Measurements from ENCODE around the gene VSTM4. TPM values are rescaled to one million over a fixed set of nuclear protein-coding genes. Genes with fewer than 3 reads are reported as not detected.

The VSTM4 gene
- total RNA-seq, 2 experiments from 2014 or later, result not detected

DNA sequence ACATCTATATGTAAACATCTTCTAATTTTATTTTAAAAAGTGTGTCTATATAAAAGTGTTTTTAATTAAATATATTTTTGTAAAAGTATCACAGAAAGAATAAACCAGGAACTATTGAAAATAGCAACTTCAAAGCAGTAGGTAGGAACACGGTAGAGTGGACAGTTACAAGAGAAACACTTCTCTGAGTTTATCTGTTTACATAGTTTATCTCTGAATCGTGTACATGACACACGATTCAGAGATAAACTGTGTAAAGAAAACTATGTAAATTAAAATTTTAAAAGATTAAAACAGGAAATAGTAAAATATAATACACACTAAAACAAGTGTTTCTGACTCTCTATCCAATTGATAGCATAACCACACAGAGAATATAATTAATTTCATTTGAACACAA lies 43.6 kb upstream of the VSTM4 start:
- H3K4me1 ChIP-seq (ENCODE audit: insufficient read depth, low read length, poor library complexity, severe bottlenecking), result peaks cover 8% of the 10 kb centered on the region
- no TSS peak for BruUV-seq (replicated peaks)
- POLR2A ChIA-PET, result no interaction called here
- no peaks in the 10 kb centered on the region for H3K36me3 ChIP-seq (ENCODE audit: insufficient read depth, low read length)
- H2AFZ ChIP-seq (ENCODE audit: low read length), result no peak overlapping the region
- no peak for DNase-seq (ENCODE audit: low spot score)
- no peak overlapping the region for H3K4me2 ChIP-seq (ENCODE audit: low read length)
- TF ChIP-seq EZH2phosphoT487 (IDR thresholded peaks at IDR 0.05; ENCODE audit: borderline replicate concordance, low read depth, low read length), result no peak
- TF ChIP-seq, protein P1, sequence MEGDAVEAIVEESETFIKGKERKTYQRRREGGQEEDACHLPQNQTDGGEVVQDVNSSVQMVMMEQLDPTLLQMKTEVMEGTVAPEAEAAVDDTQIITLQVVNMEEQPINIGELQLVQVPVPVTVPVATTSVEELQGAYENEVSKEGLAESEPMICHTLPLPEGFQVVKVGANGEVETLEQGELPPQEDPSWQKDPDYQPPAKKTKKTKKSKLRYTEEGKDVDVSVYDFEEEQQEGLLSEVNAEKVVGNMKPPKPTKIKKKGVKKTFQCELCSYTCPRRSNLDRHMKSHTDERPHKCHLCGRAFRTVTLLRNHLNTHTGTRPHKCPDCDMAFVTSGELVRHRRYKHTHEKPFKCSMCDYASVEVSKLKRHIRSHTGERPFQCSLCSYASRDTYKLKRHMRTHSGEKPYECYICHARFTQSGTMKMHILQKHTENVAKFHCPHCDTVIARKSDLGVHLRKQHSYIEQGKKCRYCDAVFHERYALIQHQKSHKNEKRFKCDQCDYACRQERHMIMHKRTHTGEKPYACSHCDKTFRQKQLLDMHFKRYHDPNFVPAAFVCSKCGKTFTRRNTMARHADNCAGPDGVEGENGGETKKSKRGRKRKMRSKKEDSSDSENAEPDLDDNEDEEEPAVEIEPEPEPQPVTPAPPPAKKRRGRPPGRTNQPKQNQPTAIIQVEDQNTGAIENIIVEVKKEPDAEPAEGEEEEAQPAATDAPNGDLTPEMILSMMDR (conservative IDR thresholded peaks at IDR 0.05; ENCODE audit: low read length), result no peak
- no peaks in the 10 kb centered on the region for H3K9me3 ChIP-seq (ENCODE audit: low read length)
- no peak overlapping the region for H3K27ac ChIP-seq (ENCODE audit: low read depth, low read length, poor library complexity, severe bottlenecking)
- H3K9me2 ChIP-seq (ENCODE audit: insufficient read depth, low read length), result no peaks in the 10 kb centered on the region
- no peaks in the 10 kb centered on the region for H4K20me1 ChIP-seq (ENCODE audit: insufficient read depth, low read length)
- H3K79me2 ChIP-seq (ENCODE audit: insufficient read depth, low read depth, low read length), result no peaks in the 10 kb centered on the region
- H3K4me3 ChIP-seq (ENCODE audit: low read depth, low read length, poor library complexity, severe bottlenecking), result no peak overlapping the region
- intact Hi-C loops (cut with micrococcal nuclease; ENCODE audit: unreplicated experiment), result no loop called here
- CTCF ChIA-PET (ENCODE audit: unreplicated experiment), result no interaction called here

DNA sequence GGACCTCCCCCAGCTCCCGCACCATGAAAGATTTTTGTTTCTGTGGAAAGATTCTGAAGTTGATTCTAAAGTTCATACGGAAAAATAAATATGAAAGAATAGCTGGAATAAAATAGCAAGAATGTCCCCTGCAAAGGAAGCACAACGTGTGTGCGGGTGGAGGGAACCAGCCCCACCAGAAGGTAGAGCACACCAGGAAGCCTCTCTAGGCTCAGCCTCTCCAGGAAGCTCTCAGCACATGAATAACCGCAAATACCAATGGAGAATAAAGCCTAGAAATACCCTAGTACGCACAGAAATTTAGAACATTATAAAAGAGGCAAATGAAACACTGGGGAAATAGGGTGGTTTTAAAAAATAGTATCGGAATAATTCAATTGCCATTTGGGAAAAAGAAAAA lies 43.1 kb upstream of the VSTM4 start:
- intact Hi-C loops (cut with micrococcal nuclease; ENCODE audit: unreplicated experiment), result no loop called here
- no peaks in the 10 kb centered on the region for H3K9me2 ChIP-seq (ENCODE audit: insufficient read depth, low read length)
- no peaks in the 10 kb centered on the region for H3K9me3 ChIP-seq (ENCODE audit: low read length)
- H3K27ac ChIP-seq (ENCODE audit: low read depth, low read length, poor library complexity, severe bottlenecking), result no peak overlapping the region
- no peaks in the 10 kb centered on the region for H3K36me3 ChIP-seq (ENCODE audit: insufficient read depth, low read length)
- TF ChIP-seq EZH2phosphoT487 (IDR thresholded peaks at IDR 0.05; ENCODE audit: borderline replicate concordance, low read depth, low read length), result no peak
- TF ChIP-seq, protein P1 (conservative IDR thresholded peaks at IDR 0.05; ENCODE audit: low read length), result no peak
- H3K4me2 ChIP-seq (ENCODE audit: low read length), result no peak overlapping the region
- H4K20me1 ChIP-seq (ENCODE audit: insufficient read depth, low read length), result no peaks in the 10 kb centered on the region
- ChIA-PET CTCF (ENCODE audit: unreplicated experiment) (no interaction called here), POLR2A (no interaction called here)
- no TSS peak for BruUV-seq (replicated peaks)
- no peak overlapping the region for H2AFZ ChIP-seq (ENCODE audit: low read length)
- peaks cover 7% of the 10 kb centered on the region for H3K4me1 ChIP-seq (ENCODE audit: insufficient read depth, low read length, poor library complexity, severe bottlenecking)
- H3K79me2 ChIP-seq (ENCODE audit: insufficient read depth, low read depth, low read length), result no peaks in the 10 kb centered on the region
- H3K4me3 ChIP-seq (ENCODE audit: low read depth, low read length, poor library complexity, severe bottlenecking), result no peak overlapping the region
- no peak for DNase-seq (ENCODE audit: low spot score)

DNA sequence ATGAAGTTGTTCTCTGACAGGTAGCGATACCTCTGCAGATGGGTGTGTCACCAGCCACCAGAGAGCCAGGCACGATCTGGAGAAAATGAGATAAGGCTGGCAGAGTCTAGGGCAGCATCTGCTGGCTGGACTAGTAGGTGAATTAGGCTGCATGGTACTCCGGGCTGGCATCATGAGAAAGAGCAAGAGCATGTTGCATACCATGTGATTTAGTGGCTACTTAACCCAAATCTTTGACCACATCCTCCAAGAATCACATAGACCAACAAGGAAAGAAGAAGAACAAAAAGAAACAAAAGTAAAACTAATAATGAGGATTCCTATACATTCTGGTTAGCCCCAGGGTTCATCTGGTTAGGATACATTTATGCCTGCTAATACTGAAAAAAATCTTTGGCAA lies 41.9 kb upstream of the VSTM4 start:
- H2AFZ ChIP-seq (ENCODE audit: low read length), result no peak overlapping the region
- TF ChIP-seq, protein P1 (conservative IDR thresholded peaks at IDR 0.05; ENCODE audit: low read length), result no peak
- no peak for TF ChIP-seq EZH2phosphoT487 (IDR thresholded peaks at IDR 0.05; ENCODE audit: borderline replicate concordance, low read depth, low read length)
- H3K79me2 ChIP-seq (ENCODE audit: insufficient read depth, low read depth, low read length), result no peaks in the 10 kb centered on the region
- H3K4me1 ChIP-seq (ENCODE audit: insufficient read depth, low read length, poor library complexity, severe bottlenecking), result peaks cover 14% of the 10 kb centered on the region
- DNase-seq (ENCODE audit: low spot score), result no peak
- no peak overlapping the region for H3K4me2 ChIP-seq (ENCODE audit: low read length)
- no peaks in the 10 kb centered on the region for H3K36me3 ChIP-seq (ENCODE audit: insufficient read depth, low read length)
- H3K9me3 ChIP-seq (ENCODE audit: low read length), result no peaks in the 10 kb centered on the region
- no TSS peak for BruUV-seq (replicated peaks)
- ChIA-PET CTCF (ENCODE audit: unreplicated experiment) (no interaction called here), POLR2A (no interaction called here)
- intact Hi-C loops (cut with micrococcal nuclease; ENCODE audit: unreplicated experiment), result no loop called here
- no peaks in the 10 kb centered on the region for H3K9me2 ChIP-seq (ENCODE audit: insufficient read depth, low read length)
- no peak overlapping the region for H3K4me3 ChIP-seq (ENCODE audit: low read depth, low read length, poor library complexity, severe bottlenecking)
- no peak overlapping the region for H3K27ac ChIP-seq (ENCODE audit: low read depth, low read length, poor library complexity, severe bottlenecking)
- no peaks in the 10 kb centered on the region for H4K20me1 ChIP-seq (ENCODE audit: insufficient read depth, low read length)
